ENCODE data around the gene NLRP12. TPM values are rescaled to one million over a fixed set of nuclear protein-coding genes. Genes with fewer than 3 reads are reported as not detected.

The NLRP12 gene
- total RNA-seq, 2 donors from 2014 or later = 0.34 to 0.57 TPM

Other genes starting within 250 kb of the NLRP12 start
- gene DPRX, start 192.3 kb downstream of the NLRP12 start, total RNA-seq = not detected
- gene MYADM, start 43.6 kb upstream of the NLRP12 start, total RNA-seq = 100 to 1,000 TPM; 392 to 670 TPM
- 1 to 10 TPM; 1.1 to 1.4 TPM for gene PRKCG, start 57.9 kb upstream of the NLRP12 start, total RNA-seq
- gene CACNG7, start 85.0 kb upstream of the NLRP12 start, total RNA-seq = not detected
- under 1 TPM; 0.05 to 0.22 TPM for gene CACNG8, start 138.6 kb upstream of the NLRP12 start, total RNA-seq
- not detected for gene CACNG6, start 167.3 kb upstream of the NLRP12 start, total RNA-seq
- gene VSTM1, start 239.6 kb upstream of the NLRP12 start, total RNA-seq = under 1 TPM in 1 of 2 donors, not detected in 1; 0.73 TPM